Measurements from ENCODE around the gene TYR.

TYR gene

DNA sequence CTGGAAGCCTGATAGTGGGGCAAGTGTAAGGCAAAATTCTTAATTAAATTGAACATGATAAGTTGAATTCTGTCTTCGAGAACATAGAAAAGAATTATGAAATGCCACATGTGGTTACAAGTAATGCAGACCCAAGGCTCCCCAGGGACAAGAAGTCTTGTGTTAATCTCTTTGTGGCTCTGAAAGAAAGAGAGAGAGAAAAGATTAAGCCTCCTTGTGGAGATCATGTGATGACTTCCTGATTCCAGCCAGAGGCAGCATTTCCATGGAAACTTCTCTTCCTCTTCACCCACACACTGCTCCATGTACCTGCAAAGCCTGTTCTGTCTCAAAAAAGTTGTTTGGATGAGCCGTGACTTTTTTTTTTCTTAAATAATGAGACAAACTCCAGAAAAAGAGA is 1.9 kb upstream of the TYR start:
- H3K4me3 ChIP-seq (ENCODE audit: low read depth, low read length) = no peak overlapping the region
- no peak for DNase-seq (ENCODE audit: low read depth)
- TF ChIP-seq, protein P1, sequence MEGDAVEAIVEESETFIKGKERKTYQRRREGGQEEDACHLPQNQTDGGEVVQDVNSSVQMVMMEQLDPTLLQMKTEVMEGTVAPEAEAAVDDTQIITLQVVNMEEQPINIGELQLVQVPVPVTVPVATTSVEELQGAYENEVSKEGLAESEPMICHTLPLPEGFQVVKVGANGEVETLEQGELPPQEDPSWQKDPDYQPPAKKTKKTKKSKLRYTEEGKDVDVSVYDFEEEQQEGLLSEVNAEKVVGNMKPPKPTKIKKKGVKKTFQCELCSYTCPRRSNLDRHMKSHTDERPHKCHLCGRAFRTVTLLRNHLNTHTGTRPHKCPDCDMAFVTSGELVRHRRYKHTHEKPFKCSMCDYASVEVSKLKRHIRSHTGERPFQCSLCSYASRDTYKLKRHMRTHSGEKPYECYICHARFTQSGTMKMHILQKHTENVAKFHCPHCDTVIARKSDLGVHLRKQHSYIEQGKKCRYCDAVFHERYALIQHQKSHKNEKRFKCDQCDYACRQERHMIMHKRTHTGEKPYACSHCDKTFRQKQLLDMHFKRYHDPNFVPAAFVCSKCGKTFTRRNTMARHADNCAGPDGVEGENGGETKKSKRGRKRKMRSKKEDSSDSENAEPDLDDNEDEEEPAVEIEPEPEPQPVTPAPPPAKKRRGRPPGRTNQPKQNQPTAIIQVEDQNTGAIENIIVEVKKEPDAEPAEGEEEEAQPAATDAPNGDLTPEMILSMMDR (IDR thresholded peaks at IDR 0.05; ENCODE audit: insufficient read depth, low read depth, low read length, missing control alignments) = no peak

DNA sequence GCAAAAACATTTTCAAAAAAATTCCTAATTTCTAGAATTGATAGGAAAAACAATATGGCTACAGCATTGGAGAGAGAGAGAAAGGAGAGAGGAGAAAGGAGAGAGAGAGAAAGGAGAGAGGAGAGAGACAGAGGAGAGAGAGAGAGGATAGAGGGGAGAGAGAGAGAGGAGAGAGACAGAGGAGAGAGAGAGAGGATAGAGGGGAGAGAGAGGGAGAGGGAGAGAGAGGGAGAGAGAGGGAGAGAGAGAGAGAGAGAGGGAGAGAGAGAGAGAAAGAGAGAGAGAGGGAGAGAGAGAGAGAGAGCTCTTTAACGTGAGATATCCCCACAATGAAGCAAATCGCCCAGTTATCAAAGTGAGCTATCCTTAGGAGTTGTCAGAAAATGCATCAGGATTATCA is 737 bp upstream of the TYR start:
- DNase-seq (ENCODE audit: low read depth) = no peak
- TF ChIP-seq, protein P1 (IDR thresholded peaks at IDR 0.05; ENCODE audit: insufficient read depth, low read depth, low read length, missing control alignments) = no peak
- no peak overlapping the region for H3K4me3 ChIP-seq (ENCODE audit: low read depth, low read length)

DNA sequence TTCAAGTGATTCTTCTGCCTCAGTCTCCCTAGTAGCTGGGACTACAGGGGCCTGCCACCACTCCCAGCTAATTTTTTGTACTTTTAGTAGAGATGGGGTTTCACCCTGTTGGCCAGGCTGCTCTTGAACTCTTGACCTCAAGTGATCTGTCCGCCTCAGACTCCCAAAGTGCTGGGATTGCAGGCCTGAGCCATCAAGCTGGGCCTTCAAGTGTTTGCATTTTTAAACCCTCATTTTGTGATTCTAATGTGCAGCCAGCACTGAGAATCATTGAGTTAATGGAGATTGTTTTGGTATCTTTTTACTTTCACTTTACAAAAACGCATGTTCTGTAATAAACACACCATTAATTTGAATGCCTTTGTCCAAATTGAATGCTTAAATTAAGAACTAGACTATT is 3.4 kb downstream of the TYR start:
- H3K4me3 ChIP-seq (ENCODE audit: low read depth, low read length) = no peak overlapping the region
- TF ChIP-seq, protein P1 (IDR thresholded peaks at IDR 0.05; ENCODE audit: insufficient read depth, low read depth, low read length, missing control alignments) = no peak
- DNase-seq (ENCODE audit: low read depth) = no peak

DNA sequence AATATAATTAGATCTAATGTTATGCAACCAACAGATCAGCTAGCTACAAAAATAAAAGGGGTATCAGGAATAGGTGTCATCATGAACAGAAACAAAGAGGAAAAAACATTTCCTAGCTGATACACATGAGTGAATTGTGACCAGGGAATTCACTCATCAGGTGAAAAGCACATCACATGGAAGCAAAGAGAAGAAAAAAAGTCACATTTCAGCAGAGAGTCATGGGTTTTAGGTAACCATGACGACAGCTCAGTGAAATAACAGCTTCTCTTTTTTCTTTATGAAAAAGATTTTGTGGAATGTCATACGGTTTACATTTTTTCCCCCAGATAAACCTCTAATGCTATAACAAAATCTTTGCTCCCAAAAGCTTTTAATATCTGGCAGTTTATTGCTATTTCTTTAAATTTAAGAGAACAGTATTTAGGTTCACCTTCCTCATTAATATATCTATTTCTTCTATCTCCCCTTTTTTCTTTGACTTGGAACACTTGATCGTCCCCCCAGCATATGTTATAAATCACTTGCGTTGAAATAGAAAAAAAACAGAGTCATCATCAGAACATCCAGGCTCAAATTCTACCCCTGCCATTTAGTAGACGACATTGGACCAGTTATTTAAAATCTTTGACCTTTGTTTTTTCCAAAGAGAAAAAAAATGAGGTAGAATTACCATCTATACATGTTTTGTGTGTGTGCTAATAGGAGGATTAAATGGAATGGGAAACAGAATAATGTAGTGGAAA is 5.3 kb downstream of the TYR start:
- TF ChIP-seq, protein P1 (IDR thresholded peaks at IDR 0.05; ENCODE audit: insufficient read depth, low read depth, low read length, missing control alignments) = no peak
- DNase-seq (ENCODE audit: low read depth) = no peak
- H3K4me3 ChIP-seq (ENCODE audit: low read depth, low read length) = no peak overlapping the region

DNA sequence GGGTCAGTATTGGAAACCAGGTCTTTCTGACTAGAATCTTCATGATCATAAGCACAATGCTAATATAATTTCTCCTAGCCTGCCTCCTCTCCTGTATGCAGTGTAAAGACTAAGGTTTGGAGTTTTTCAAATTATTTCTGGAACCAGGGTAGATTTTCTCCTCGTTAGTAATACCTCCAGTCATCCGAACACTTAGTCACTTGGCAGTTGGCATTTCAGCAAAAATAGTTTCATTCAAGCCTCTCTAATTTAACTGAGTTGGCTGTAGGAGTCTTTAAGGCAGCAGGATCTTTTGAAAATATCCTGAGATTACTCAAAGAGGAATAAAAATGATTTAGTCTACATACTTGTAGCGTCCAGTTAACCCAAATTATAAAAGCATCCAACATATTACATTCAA is 6.3 kb downstream of the TYR start:
- TF ChIP-seq, protein P1 (IDR thresholded peaks at IDR 0.05; ENCODE audit: insufficient read depth, low read depth, low read length, missing control alignments) = no peak
- H3K4me3 ChIP-seq (ENCODE audit: low read depth, low read length) = no peak overlapping the region
- DNase-seq (ENCODE audit: low read depth) = no peak

DNA sequence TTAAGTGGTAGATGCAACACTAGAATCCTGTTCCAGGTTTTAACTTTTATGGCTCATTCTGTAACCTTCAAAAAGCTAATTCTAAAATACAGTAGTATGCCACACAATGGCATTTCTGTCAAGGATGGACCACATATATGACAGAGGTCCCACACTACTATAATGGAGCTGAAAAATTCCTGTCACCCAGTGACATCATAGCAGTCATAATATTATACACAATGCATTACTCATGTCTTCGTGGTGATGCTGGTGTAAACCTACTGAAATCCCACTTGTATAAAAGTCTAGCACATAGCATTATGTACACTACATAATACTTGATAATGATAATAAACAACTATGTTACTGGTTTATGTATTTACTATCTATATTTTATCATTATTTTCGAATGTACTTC is 12.1 kb downstream of the TYR start:
- DNase-seq (ENCODE audit: low read depth) = no peak
- TF ChIP-seq, protein P1 (IDR thresholded peaks at IDR 0.05; ENCODE audit: insufficient read depth, low read depth, low read length, missing control alignments) = no peak

DNA sequence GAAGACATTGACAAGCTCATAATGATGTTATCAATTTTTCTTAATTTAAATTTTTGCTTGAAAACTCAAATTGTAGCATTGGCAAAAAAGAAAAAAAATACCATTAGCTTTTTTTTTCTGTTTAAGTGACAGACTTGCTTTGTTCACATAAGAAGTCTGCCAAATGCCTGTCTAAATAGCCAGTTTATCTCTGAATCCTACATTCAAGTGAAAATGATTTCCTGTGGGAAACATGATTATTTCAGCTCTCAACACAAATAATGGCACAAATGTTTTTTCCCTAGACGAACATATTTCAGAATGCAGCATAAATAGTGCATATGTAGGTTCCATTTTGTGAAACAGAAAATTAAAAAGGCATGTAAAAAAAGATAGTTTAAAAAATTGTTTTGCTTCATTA is 23.5 kb downstream of the TYR start:
- TF ChIP-seq, protein P1 (IDR thresholded peaks at IDR 0.05; ENCODE audit: insufficient read depth, low read depth, low read length, missing control alignments) = no peak
- DNase-seq (ENCODE audit: low read depth) = no peak
- no peak overlapping the region for H3K4me3 ChIP-seq (ENCODE audit: low read depth, low read length)

More for the DNA sequence above, 12.1 kb downstream of the TYR start:
- H3K4me3 ChIP-seq (ENCODE audit: low read depth, low read length) = no peak overlapping the region
